A673 (cell line): ENCODE data around the gene BCR. TPM values are rescaled to one million over a fixed set of nuclear protein-coding genes. Genes with fewer than 3 reads are reported as not detected.

Source experiments
- BruUV-seq: library from RNA; stranded (reverse); fragments of 400-500 nt; replicated peaks from 2 replicates; lab custom pipeline; 2021; lab: Mats Ljungman, UMichigan
- CTCF ChIA-PET: fragments of 300-600 bp; sonication (Branson Sonifier 250); formaldehyde crosslinking; loops from one replicate; lab custom pipeline; 2022; ENCODE audit warnings: antibody characterized with exemption; lab: Charles Lee
- POLR2A ChIA-PET: fragments of 300-600 bp; sonication (Branson Sonifier 250); formaldehyde crosslinking; loops from one replicate; lab custom pipeline; 2022; ENCODE audit warnings: antibody characterized with exemption; ENCODE audit not compliant: low non-redundant PET; lab: Charles Lee
- DNase-seq: peaks from one replicate; pipeline ENCODE4 v3.0.0-alpha.2; 2015; ENCODE audit warnings: low spot score
- H3K27ac ChIP-seq: fragments of 200-600 bp; sonication (generic); 2 replicates; pipeline ENCODE4 v1.5.1; 2016; ENCODE audit warnings: mixed run types, low read depth, mild to moderate bottlenecking, mixed read lengths, antibody characterized with exemption, low read length; ENCODE audit not compliant: poor library complexity, severe bottlenecking
- H3K27me3 ChIP-seq: fragments of 200-600 bp; sonication (generic); replicated peaks from 2 replicates; pipeline ENCODE4 v1.6.1; 2017; ENCODE audit warnings: mixed run types, low read depth, mild to moderate bottlenecking, mixed read lengths, antibody characterized with exemption, low read length; ENCODE audit not compliant: insufficient read depth, poor library complexity
- H3K36me3 ChIP-seq: fragments of 200-600 bp; sonication (generic); 2 replicates; pipeline ENCODE4 v1.6.1; 2016; ENCODE audit warnings: mixed run types, mild to moderate bottlenecking, mixed read lengths, antibody characterized with exemption, low read length; ENCODE audit not compliant: insufficient read depth, poor library complexity, severe bottlenecking
- H3K4me1 ChIP-seq: fragments of 200-600 bp; sonication (generic); 2 replicates; pipeline ENCODE4 v1.6.1; 2017; ENCODE audit warnings: mixed run types, mild to moderate bottlenecking, mixed read lengths, antibody characterized with exemption, low read length; ENCODE audit not compliant: insufficient read depth, poor library complexity, severe bottlenecking
- H3K4me3 ChIP-seq: fragments of 200-600 bp; sonication (generic); 2 replicates; pipeline ENCODE4 v1.5.1; 2016; ENCODE audit warnings: low read depth, mixed run types, mild to moderate bottlenecking, mixed read lengths, low read length; ENCODE audit not compliant: poor library complexity, severe bottlenecking
- H3K9me3 ChIP-seq: fragments of 200-600 bp; sonication (generic); 2 replicates; pipeline ENCODE4 v1.6.1; 2016; ENCODE audit warnings: mixed run types, low read depth, mild to moderate bottlenecking, mixed read lengths, antibody characterized with exemption, low read length; ENCODE audit not compliant: poor library complexity, severe bottlenecking
- EZH2 ChIP-seq: fragments of 200-600 bp; sonication (generic); IDR thresholded peaks from 2 replicates; pipeline ENCODE4 v1.6.1; 2017; ENCODE audit warnings: borderline replicate concordance, low read depth, mild to moderate bottlenecking, mixed read lengths, antibody characterized with exemption, low read length; ENCODE audit not compliant: poor library complexity, severe bottlenecking
- intact Hi-C: fragments of 100-400 bp; cut with micrococcal nuclease; formaldehyde crosslinking; loops from one replicate; pipeline ENCODE4 v1.10.0; 2022; ENCODE audit not compliant: unreplicated experiment
- total RNA-seq: library from RNA; stranded (reverse); gene quantifications from 2 replicates; pipeline ENCODE4 v1.2.3, GENCODE V29; 2021
- TF ChIP-seq, protein P1 (sequence below): fragments of 300-800, 200-600 bp; sonication (generic); conservative IDR thresholded peaks from 2 replicates; pipeline ENCODE4 v1.5.1; 2017; ENCODE audit warnings: low read depth, mild to moderate bottlenecking, antibody characterized with exemption, low read length, moderate library complexity, mixed read lengths

Gene BCR
- total RNA-seq, 1 experiment from 2014 or later = 63.1 TPM

- ChIA-PET POLR2A (no interaction called here), CTCF (no interaction called here)
- TF ChIP-seq, protein P1, sequence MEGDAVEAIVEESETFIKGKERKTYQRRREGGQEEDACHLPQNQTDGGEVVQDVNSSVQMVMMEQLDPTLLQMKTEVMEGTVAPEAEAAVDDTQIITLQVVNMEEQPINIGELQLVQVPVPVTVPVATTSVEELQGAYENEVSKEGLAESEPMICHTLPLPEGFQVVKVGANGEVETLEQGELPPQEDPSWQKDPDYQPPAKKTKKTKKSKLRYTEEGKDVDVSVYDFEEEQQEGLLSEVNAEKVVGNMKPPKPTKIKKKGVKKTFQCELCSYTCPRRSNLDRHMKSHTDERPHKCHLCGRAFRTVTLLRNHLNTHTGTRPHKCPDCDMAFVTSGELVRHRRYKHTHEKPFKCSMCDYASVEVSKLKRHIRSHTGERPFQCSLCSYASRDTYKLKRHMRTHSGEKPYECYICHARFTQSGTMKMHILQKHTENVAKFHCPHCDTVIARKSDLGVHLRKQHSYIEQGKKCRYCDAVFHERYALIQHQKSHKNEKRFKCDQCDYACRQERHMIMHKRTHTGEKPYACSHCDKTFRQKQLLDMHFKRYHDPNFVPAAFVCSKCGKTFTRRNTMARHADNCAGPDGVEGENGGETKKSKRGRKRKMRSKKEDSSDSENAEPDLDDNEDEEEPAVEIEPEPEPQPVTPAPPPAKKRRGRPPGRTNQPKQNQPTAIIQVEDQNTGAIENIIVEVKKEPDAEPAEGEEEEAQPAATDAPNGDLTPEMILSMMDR = no peak
- no peak for TF ChIP-seq EZH2
These were observed 32.8 kb downstream of the BCR start for GRCh38 chr22:23213022-23213555.

GRCh38 chr22:23213581-23214334 is 33.4 kb downstream of the BCR start:
- H3K36me3 ChIP-seq = no peaks in the 10 kb centered on the region
- intact Hi-C loops = no loop called here
- DNase-seq = no peak
- peaks cover 19% of the 10 kb centered on the region for H3K4me1 ChIP-seq
- no peak overlapping the region for H3K27ac ChIP-seq
- ChIA-PET CTCF (no interaction called here), POLR2A (no interaction called here)
- no peak overlapping the region for H3K4me3 ChIP-seq
- TF ChIP-seq, protein P1 = no peak
- no peak for TF ChIP-seq EZH2
- H3K9me3 ChIP-seq = no peaks in the 10 kb centered on the region
- BruUV-seq = no TSS peak
- no peaks in the 10 kb centered on the region for H3K27me3 ChIP-seq

More at GRCh38 chr22:23213022-23213555, 32.8 kb downstream of the BCR start:
- intact Hi-C loops = no loop called here
- DNase-seq = no peak
- H3K27ac ChIP-seq = no peak overlapping the region
- no peaks in the 10 kb centered on the region for H3K9me3 ChIP-seq
- H3K27me3 ChIP-seq = no peaks in the 10 kb centered on the region
- no peaks in the 10 kb centered on the region for H3K36me3 ChIP-seq
- H3K4me1 ChIP-seq = peaks cover 13% of the 10 kb centered on the region
- no TSS peak for BruUV-seq
- no peak overlapping the region for H3K4me3 ChIP-seq

GRCh38 chr22:23214398-23214797 is 34.1 kb downstream of the BCR start:
- Histone ChIP-seq H3K36me3 (no peaks in the 10 kb centered on the region), H3K27me3 (no peaks in the 10 kb centered on the region), H3K27ac (no peak overlapping the region), H3K4me1 (peaks cover 26% of the 10 kb centered on the region), H3K4me3 (no peak overlapping the region), H3K9me3 (no peaks in the 10 kb centered on the region)
- BruUV-seq = no TSS peak
- no peak for TF ChIP-seq EZH2
- TF ChIP-seq, protein P1 = no peak
- ChIA-PET POLR2A (no interaction called here), CTCF (no interaction called here)
- DNase-seq = no peak
- intact Hi-C loops = no loop called here
